ENCODE measurements around the gene SAMHD1.
"Not testable (repeated sequence)": the region's sequence is repeated elsewhere in the genome, so short reads cannot be mapped to it uniquely, and the experiment has no call there.

Gene SAMHD1

GRCh38 chr20:36951979-36952738, 651 bp upstream of the SAMHD1 start:
- no peak for FAIRE-seq

GRCh38 chr20:36950414-36951197, 902 bp downstream of the SAMHD1 start:
- FAIRE-seq, result no peak

GRCh38 chr20:36941401-36941835, 10.1 kb downstream of the SAMHD1 start:
- FAIRE-seq, result no peak

- FAIRE-seq, result no peak
These were observed 14.1 kb downstream of the SAMHD1 start for GRCh38 chr20:36937402-36937770.

- not testable (repeated sequence) for FAIRE-seq
These were observed 14.6 kb downstream of the SAMHD1 start for GRCh38 chr20:36936761-36937401.

- FAIRE-seq, result no peak
These were observed 15.2 kb downstream of the SAMHD1 start for GRCh38 chr20:36936341-36936740.

- FAIRE-seq, result not testable (repeated sequence)
These were observed 17.9 kb downstream of the SAMHD1 start for GRCh38 chr20:36933571-36933970.

GRCh38 chr20:36932476-36933426, 18.8 kb downstream of the SAMHD1 start:
- no peak for FAIRE-seq

GRCh38 chr20:36932067-36932466, 19.4 kb downstream of the SAMHD1 start:
- FAIRE-seq, result not testable (repeated sequence)

- no peak for FAIRE-seq
These were observed 21.8 kb downstream of the SAMHD1 start for GRCh38 chr20:36929691-36930090.

GRCh38 chr20:36929290-36929689, 22.2 kb downstream of the SAMHD1 start:
- FAIRE-seq, result no peak

GRCh38 chr20:36927704-36928103, 23.8 kb downstream of the SAMHD1 start:
- FAIRE-seq, result no peak

GRCh38 chr20:36926653-36927200, 24.8 kb downstream of the SAMHD1 start:
- no peak for FAIRE-seq

GRCh38 chr20:36925234-36925633, 26.3 kb downstream of the SAMHD1 start:
- FAIRE-seq, result no peak

- FAIRE-seq, result no peak
These were observed 27.1 kb downstream of the SAMHD1 start for GRCh38 chr20:36924167-36925045.

GRCh38 chr20:36920334-36920730, 31.2 kb downstream of the SAMHD1 start:
- no peak for FAIRE-seq

GRCh38 chr20:36919715-36920333, 31.7 kb downstream of the SAMHD1 start:
- FAIRE-seq, result peak; percentile 58

- FAIRE-seq, result no peak
These were observed 33.6 kb downstream of the SAMHD1 start for GRCh38 chr20:36917943-36918342.

GRCh38 chr20:36917240-36917639, 34.3 kb downstream of the SAMHD1 start:
- FAIRE-seq, result no peak

GRCh38 chr20:36916199-36916598, 35.3 kb downstream of the SAMHD1 start:
- no peak for FAIRE-seq

- FAIRE-seq, result no peak
These were observed 42.9 kb downstream of the SAMHD1 start for GRCh38 chr20:36908603-36909002.
